Gastroesophageal sphincter (tissue), 4 donors: ENCODE results near the gene PIK3R1. TPM values are rescaled to one million over a fixed set of nuclear protein-coding genes. Genes with fewer than 3 reads are reported as not detected.

Experiments
- ATAC-seq: fragments of 150-250 bp; one replicate; pipeline ENCODE4 v1.9.1; 2016; ENCODE audit warnings: mild to moderate bottlenecking, moderate library complexity
- H3K27ac ChIP-seq, 4 donors: fragments of 200-600 bp; sonication (generic) in 3 of 4; 1 replicate in 3 of 4; 2 replicates in 1 of 4; pipeline ENCODE4 v1.5.1; 2016 to 2019
- H3K27me3 ChIP-seq: fragments of 200-600 bp; sonication (generic); one replicate; pipeline ENCODE4 v1.5.1; 2019
- H3K36me3 ChIP-seq, 2 donors: fragments of 200-600 bp; sonication (generic); one replicate each; pipeline ENCODE4 v1.5.1; 2019; ENCODE audit warnings: control low read depth in 1 of 2
- H3K4me1 ChIP-seq, 3 donors: fragments of 200-600 bp; sonication (generic); 1 replicate in 2 of 3; 2 replicates in 1 of 3; pipeline ENCODE4 v1.5.1; 2016 to 2019; ENCODE audit warnings: control low read depth in 2 of 3
- H3K4me3 ChIP-seq, 2 donors: fragments of 200-600 bp; sonication (generic); one replicate each; pipeline ENCODE4 v1.5.1; 2019; ENCODE audit warnings: mild to moderate bottlenecking in 1 of 2, moderate library complexity in 1 of 2
- H3K9me3 ChIP-seq, 3 donors: fragments of 200-600 bp; sonication (generic); one replicate each; pipeline ENCODE4 v1.5.1; 2017 to 2019; ENCODE audit warnings: control low read depth in 2 of 3
- CTCF ChIP-seq, 4 experiments: fragments of 200-600 bp in 2 of 4; fragments of 450-650 bp in 2 of 4; sonication (generic) in 1 of 4; IDR thresholded peaks; one replicate each; pipeline ENCODE4 v1.5.1; 2017 to 2019; ENCODE audit warnings: antibody characterized with exemption in 4 of 4, mild to moderate bottlenecking in 2 of 4, moderate library complexity in 2 of 4
- EP300 ChIP-seq: sonication (generic); formaldehyde crosslinking; IDR thresholded peaks from one replicate; pipeline ENCODE4 v1.6.1; 2017; ENCODE audit warnings: antibody characterized with exemption, mild to moderate bottlenecking
- POLR2A ChIP-seq, 2 donors: fragments of 450-650 bp; IDR thresholded peaks; one replicate each; pipeline ENCODE4 v1.6.1; 2017; ENCODE audit warnings: antibody characterized with exemption in 2 of 2, mild to moderate bottlenecking in 2 of 2, moderate library complexity in 1 of 2
- POLR2AphosphoS5 ChIP-seq: sonication (generic); formaldehyde crosslinking; IDR thresholded peaks from one replicate; pipeline ENCODE4 v1.6.1; 2017; ENCODE audit warnings: antibody characterized with exemption
- WGBS, 2 donors: methylation state at CpG; one replicate each; pipeline ENCODE4 v1.1.5; 2018; ENCODE audit warnings: low coverage in 1 of 2; 5-methylcytosine and 5-hydroxymethylcytosine counted together
- total RNA-seq, 4 donors: library from RNA; depleted of rRNA; stranded (reverse); fragments of >200 nt; gene quantifications; one replicate each; pipeline ENCODE4 v1.1.0, GENCODE V29; 2016

Gene PIK3R1
- total RNA-seq, 4 donors from 2014 or later, result 188 to 403 (median 312) TPM

- H3K9me3 ChIP-seq, result no peaks in the 10 kb centered on the region
- H3K4me3 ChIP-seq, result no peak overlapping the region
- H3K4me1 ChIP-seq, result peaks cover 0 to 16% (median 0%) of the 10 kb centered on the region in 3 donors
- TF ChIP-seq POLR2AphosphoS5 (no peak), POLR2A (IDR thresholded peaks at IDR 0.05) (no peak), EP300 (no peak), CTCF (IDR thresholded peaks at IDR 0.05) (no peak)
- no peaks in the 10 kb centered on the region for H3K27me3 ChIP-seq
- no peaks in the 10 kb centered on the region for H3K36me3 ChIP-seq
- ATAC-seq, result no peak
- peak overlapping the region in 1 of 4 donors; percentile 16 for H3K27ac ChIP-seq
- WGBS, 2 donors, result 63 to 73% methylated on average over 3 to 4 of the region's 7 CpGs
These were observed 26.4 kb upstream of the PIK3R1 start for GRCh38 chr5:68189171-68189570.

GRCh38 chr5:68189613-68190012 lies 25.9 kb upstream of the PIK3R1 start:
- no peak for TF ChIP-seq CTCF (IDR thresholded peaks at IDR 0.05)
- no peak for TF ChIP-seq EP300
- no peak for TF ChIP-seq POLR2A (IDR thresholded peaks at IDR 0.05)
- TF ChIP-seq POLR2AphosphoS5, result no peak
- no peak overlapping the region for H3K27ac ChIP-seq
- no peaks in the 10 kb centered on the region for H3K27me3 ChIP-seq
- WGBS, 2 donors, result 91 to 100% methylated on average over 4 of the region's 5 CpGs
- peaks cover 0 to 16% (median 0%) of the 10 kb centered on the region in 3 donors for H3K4me1 ChIP-seq
- H3K4me3 ChIP-seq, result no peak overlapping the region
- H3K36me3 ChIP-seq, result no peaks in the 10 kb centered on the region
- H3K9me3 ChIP-seq, result no peaks in the 10 kb centered on the region
- no peak for ATAC-seq

GRCh38 chr5:68190619-68191018 lies 24.9 kb upstream of the PIK3R1 start:
- no peaks in the 10 kb centered on the region for H3K9me3 ChIP-seq
- WGBS, 2 donors, result 95 to 98% methylated on average over 3 to 4 of the region's 4 CpGs
- TF ChIP-seq CTCF (IDR thresholded peaks at IDR 0.05) (no peak), EP300 (no peak), POLR2AphosphoS5 (no peak), POLR2A (IDR thresholded peaks at IDR 0.05) (no peak)
- H3K27me3 ChIP-seq, result no peaks in the 10 kb centered on the region
- H3K27ac ChIP-seq, result no peak overlapping the region
- ATAC-seq, result no peak
- no peaks in the 10 kb centered on the region for H3K36me3 ChIP-seq
- no peak overlapping the region for H3K4me3 ChIP-seq
- peaks cover 0 to 16% (median 0%) of the 10 kb centered on the region in 3 donors for H3K4me1 ChIP-seq

- TF ChIP-seq CTCF (IDR thresholded peaks at IDR 0.05) (no peak), POLR2A (IDR thresholded peaks at IDR 0.05) (no peak), POLR2AphosphoS5 (no peak), EP300 (no peak)
- Histone ChIP-seq H3K36me3 (no peaks in the 10 kb centered on the region), H3K4me1 (peaks cover 0 to 16% (median 0%) of the 10 kb centered on the region in 3 donors), H3K4me3 (no peak overlapping the region), H3K27me3 (no peaks in the 10 kb centered on the region), H3K9me3 (no peaks in the 10 kb centered on the region), H3K27ac (no peak overlapping the region)
- ATAC-seq, result no peak
- WGBS, 2 donors, result 100% methylated on average over 1 of the region's 1 CpG; no CpG with 5 or more reads in 1 of the 2 donors
These were observed 24.3 kb upstream of the PIK3R1 start for GRCh38 chr5:68191083-68191791.

- H3K27ac ChIP-seq, result no peak overlapping the region
- no peak overlapping the region for H3K4me3 ChIP-seq
- no peak for TF ChIP-seq POLR2A (IDR thresholded peaks at IDR 0.05)
- ATAC-seq, result no peak
- H3K27me3 ChIP-seq, result no peaks in the 10 kb centered on the region
- no peaks in the 10 kb centered on the region for H3K9me3 ChIP-seq
- H3K36me3 ChIP-seq, result no peaks in the 10 kb centered on the region
- 100% methylated on average over 1 to 3 of the region's 3 CpGs for WGBS, 2 donors
- peaks cover 0 to 5% (median 0%) of the 10 kb centered on the region in 3 donors for H3K4me1 ChIP-seq
These were observed 22.9 kb upstream of the PIK3R1 start for GRCh38 chr5:68192679-68193060.
